Stimulated activated CD8-positive, alpha-beta memory T cell treated with anti-CD3 and anti-CD28 coated beads, Interleukin-7, amount 100 ng/mL, for 1 hour (primary cell): ENCODE data around the gene PIANP.
"Not testable (repeated sequence)": the region's sequence is repeated elsewhere in the genome, so short reads cannot be mapped to it uniquely, and the experiment has no call there.

Experiments used
- DNase-seq, 2 donors: peaks; one replicate each; pipeline ENCODE4 v3.0.0-alpha.2; 2020; ENCODE audit warnings: low read depth in 2 of 2

PIANP gene

GRCh38 chr12:6708351-6708750 lies 7.7 kb upstream of the PIANP start:
- not testable (repeated sequence) for DNase-seq

- no peak for DNase-seq
Measured at GRCh38 chr12:6703631-6704030, 3.0 kb upstream of the PIANP start.

- no peak for DNase-seq
Measured at GRCh38 chr12:6701078-6701768, 608 bp upstream of the PIANP start.

- DNase-seq: no peak
Measured at GRCh38 chr12:6699989-6700645, 498 bp downstream of the PIANP start.

- DNase-seq: no peak
Measured at GRCh38 chr12:6699259-6699988, 1.2 kb downstream of the PIANP start.

- no peak for DNase-seq
Measured at GRCh38 chr12:6698352-6699046, 2.1 kb downstream of the PIANP start.

- no peak for DNase-seq
Measured at GRCh38 chr12:6697584-6698351, 2.8 kb downstream of the PIANP start.

- no peak for DNase-seq
Measured at GRCh38 chr12:6696690-6697583, 3.7 kb downstream of the PIANP start.

- no peak for DNase-seq
Measured at GRCh38 chr12:6695313-6696045, 5.1 kb downstream of the PIANP start.

- DNase-seq: no peak
Measured at GRCh38 chr12:6694701-6695100, 5.9 kb downstream of the PIANP start.

- DNase-seq: no peak
Measured at GRCh38 chr12:6693832-6694355, 6.7 kb downstream of the PIANP start.

GRCh38 chr12:6692888-6693287 lies 7.7 kb downstream of the PIANP start:
- DNase-seq: no peak

- DNase-seq: no peak
Measured at GRCh38 chr12:6691473-6691872, 9.1 kb downstream of the PIANP start.

GRCh38 chr12:6688999-6689882 lies 11.4 kb downstream of the PIANP start, which contains the start of gene ZNF384:
ZNF384 (minus strand) TSS chr12:6689375; CDS start chr12:6679520, 9,855 bp downstream.
- DNase-seq: peak; percentile 84 to 90

- DNase-seq: peak; percentile 16 to 56
Measured at GRCh38 chr12:6688543-6688998, 12.0 kb downstream of the PIANP start.

- DNase-seq: no peak
Measured at GRCh38 chr12:6685814-6686213, 14.8 kb downstream of the PIANP start.

- DNase-seq: no peak
Measured at GRCh38 chr12:6684609-6685008, 16.0 kb downstream of the PIANP start.

- DNase-seq: no peak
Measured at GRCh38 chr12:6676962-6677361, 23.7 kb downstream of the PIANP start.
